ENCODE data around the gene FABP6. TPM values are rescaled to one million over a fixed set of nuclear protein-coding genes. Genes with fewer than 3 reads are reported as not detected.

FABP6 gene
- total RNA-seq, 1 experiment from 2014 or later = 5.2 TPM

DNA sequence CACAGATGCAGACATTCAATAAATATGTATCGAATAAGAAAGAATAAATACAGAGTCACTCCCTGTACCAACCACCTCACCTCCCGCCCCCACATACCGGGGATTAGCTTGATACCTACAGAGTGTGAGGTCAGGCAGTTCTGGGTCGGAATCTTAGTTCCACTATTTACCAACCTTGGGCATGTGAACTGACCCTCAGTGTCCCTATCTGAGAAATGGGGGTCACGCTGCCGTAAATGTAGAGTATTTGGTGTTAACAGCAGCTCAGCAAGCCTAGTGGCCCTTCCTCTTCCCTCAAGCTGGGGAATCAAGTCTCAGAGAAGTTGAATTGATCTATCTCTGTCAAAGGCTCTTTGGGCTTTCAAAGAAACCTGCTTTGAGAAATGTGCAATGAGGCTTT lies 57.6 kb downstream of the FABP6 start:
- Histone ChIP-seq H2AK5ac (ENCODE audit: insufficient read length, low read length) (no peak overlapping the region), H2BK20ac (ENCODE audit: low read depth, low read length, poor library complexity, severe bottlenecking) (no peak overlapping the region), H3K9ac (ENCODE audit: extremely low read depth, insufficient read length, low read length) (no peak overlapping the region), H2BK120ac (ENCODE audit: low read depth, low read length, poor library complexity, severe bottlenecking) (no peak overlapping the region), H2BK12ac (ENCODE audit: insufficient read length, low read depth, low read length) (no peak overlapping the region), H2BK5ac (ENCODE audit: insufficient read length, low read length) (no peak overlapping the region), H3K27ac (ENCODE audit: insufficient read length, low read depth, low read length) (peak overlapping the region; percentile 33), H3K56ac (ENCODE audit: insufficient read length, low read depth, low read length) (no peak overlapping the region), H2BK15ac (ENCODE audit: low read depth, low read length) (no peak overlapping the region), H3K23ac (ENCODE audit: insufficient read length, low read depth, low read length) (no peak overlapping the region), H3K4me1 (ENCODE audit: insufficient read depth, low read length) (no peaks in the 10 kb centered on the region; the same call in 1 of the 2 replicates), H3K4me2 (ENCODE audit: insufficient read depth, insufficient read length, low read length) (peak overlapping the region; percentile 5), H4K5ac (ENCODE audit: insufficient read length, low read depth, low read length) (no peak overlapping the region), H2AFZ (ENCODE audit: low read length) (no peak overlapping the region), H4K8ac (replicated peaks; ENCODE audit: insufficient read length, low read depth, low read length) (no peak overlapping the region), H3K9me3 (ENCODE audit: control insufficient read depth, low read depth, low read length) (no peaks in the 10 kb centered on the region), H3K79me2 (ENCODE audit: insufficient read depth, low read length) (peaks cover 3% of the 10 kb centered on the region; the same call in 1 of the 2 replicates), H3K79me1 (ENCODE audit: insufficient read depth, low read depth, low read length, poor library complexity, severe bottlenecking) (no peaks in the 10 kb centered on the region), H3K18ac (ENCODE audit: insufficient read length, low read depth, low read length) (no peak overlapping the region), H3K14ac (ENCODE audit: insufficient read depth, low read length) (no peak overlapping the region), H3K23me2 (ENCODE audit: insufficient read length, low read depth, low read length, poor library complexity, severe bottlenecking) (no peaks in the 10 kb centered on the region), H3K4ac (ENCODE audit: low read depth, low read length) (no peak overlapping the region), H3T11ph (ENCODE audit: low read length) (no peak overlapping the region), H3K27me3 (ENCODE audit: insufficient read depth, low read length) (no peaks in the 10 kb centered on the region), H4K91ac (ENCODE audit: insufficient read length, low read depth, low read length) (no peak overlapping the region), H4K20me1 (ENCODE audit: control insufficient read depth, insufficient read depth, insufficient read length) (no peaks in the 10 kb centered on the region)
- whole genome bisulfite sequencing (ENCODE audit: extremely low coverage, insufficient read length, low lambda C conversion rate) = no CpG with 5 or more reads among the region's 6 CpGs
- Mint-ChIP-seq H3K4me3 (peak overlapping the region; percentile 31 to 75; a peak in 2 of 5 replicates), H3K27me3 (ENCODE audit: low read depth) (no peaks in the 10 kb centered on the region), H3K36me3 (ENCODE audit: insufficient read depth in 1 of 3, low read depth in 3 of 3) (peaks cover 11 to 16% (median 13%) of the 10 kb centered on the region in 3 experiments; a peak in 5 of 7 replicates), H3K27ac (peak overlapping the region; percentile 86 to 99 (median 96); a peak in 6 of 7 replicates), H3K9me3 (no peaks in the 10 kb centered on the region), H3K4me1 (peaks cover 48 to 56% of the 10 kb centered on the region in 2 experiments)
- TF ChIP-seq, protein P1, sequence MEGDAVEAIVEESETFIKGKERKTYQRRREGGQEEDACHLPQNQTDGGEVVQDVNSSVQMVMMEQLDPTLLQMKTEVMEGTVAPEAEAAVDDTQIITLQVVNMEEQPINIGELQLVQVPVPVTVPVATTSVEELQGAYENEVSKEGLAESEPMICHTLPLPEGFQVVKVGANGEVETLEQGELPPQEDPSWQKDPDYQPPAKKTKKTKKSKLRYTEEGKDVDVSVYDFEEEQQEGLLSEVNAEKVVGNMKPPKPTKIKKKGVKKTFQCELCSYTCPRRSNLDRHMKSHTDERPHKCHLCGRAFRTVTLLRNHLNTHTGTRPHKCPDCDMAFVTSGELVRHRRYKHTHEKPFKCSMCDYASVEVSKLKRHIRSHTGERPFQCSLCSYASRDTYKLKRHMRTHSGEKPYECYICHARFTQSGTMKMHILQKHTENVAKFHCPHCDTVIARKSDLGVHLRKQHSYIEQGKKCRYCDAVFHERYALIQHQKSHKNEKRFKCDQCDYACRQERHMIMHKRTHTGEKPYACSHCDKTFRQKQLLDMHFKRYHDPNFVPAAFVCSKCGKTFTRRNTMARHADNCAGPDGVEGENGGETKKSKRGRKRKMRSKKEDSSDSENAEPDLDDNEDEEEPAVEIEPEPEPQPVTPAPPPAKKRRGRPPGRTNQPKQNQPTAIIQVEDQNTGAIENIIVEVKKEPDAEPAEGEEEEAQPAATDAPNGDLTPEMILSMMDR (conservative IDR thresholded peaks at IDR 0.05) = no peak
- DNase-seq = no peak

All from H9 (cell line).